Panc1 (cell line): Measurements from ENCODE around the gene FAM83F. TPM values are rescaled to one million over a fixed set of nuclear protein-coding genes. Genes with fewer than 3 reads are reported as not detected.

Experiments used
- ATAC-seq: fragments of 200-7000 bp; cut with Tn5 transposase; 2 replicates; pipeline ENCODE4 v1.9.1; 2020; ENCODE audit warnings: mild to moderate bottlenecking, moderate library complexity
- BruUV-seq: library from RNA; stranded (reverse); fragments of 400-500 nt; replicated peaks from 2 replicates; lab custom pipeline; 2021; lab: Mats Ljungman, UMichigan
- CTCF ChIA-PET: fragments of 300-600 bp; sonication (Branson Sonifier 250); formaldehyde crosslinking; loops from one replicate; lab custom pipeline; 2022; ENCODE audit warnings: antibody characterized with exemption; lab: Charles Lee
- POLR2A ChIA-PET: fragments of 300-600 bp; sonication (Branson Sonifier 250); formaldehyde crosslinking; loops from one replicate; lab custom pipeline; 2022; ENCODE audit warnings: antibody characterized with exemption; lab: Charles Lee
- DNase-seq: peaks from one replicate; pipeline ENCODE4 v3.0.0-alpha.2; 2010; ENCODE audit warnings: low read depth, low spot score
- H3K27ac ChIP-seq: 2 replicates; pipeline ENCODE4 v1.5.1; 2011; ENCODE audit warnings: mild to moderate bottlenecking, low read length, inconsistent platforms
- H3K27me3 ChIP-seq: fragments of 200-500 bp; sonication (Bioruptor generic); 2 replicates; pipeline ENCODE4 v1.6.0; 2014; ENCODE audit warnings: low read length, inconsistent platforms; ENCODE audit not compliant: control insufficient read depth, insufficient read depth
- H3K36me3 ChIP-seq: fragments of 200-500 bp; sonication (Bioruptor generic); 2 replicates; pipeline ENCODE4 v1.5.1; 2014; ENCODE audit warnings: inconsistent platforms, mild to moderate bottlenecking, low read length, moderate library complexity; ENCODE audit not compliant: control insufficient read depth, insufficient read depth
- H3K4me1 ChIP-seq: 2 replicates; pipeline ENCODE4 v1.5.1; 2011; ENCODE audit warnings: inconsistent platforms, mild to moderate bottlenecking, low read length, moderate library complexity; ENCODE audit not compliant: control insufficient read depth, insufficient read depth
- H3K4me3 ChIP-seq, 2 experiments: 2 replicates each; pipeline ENCODE4 v1.5.1; 2011 to 2012; ENCODE audit warnings: low read depth in 2 of 2, low read length in 2 of 2, mild to moderate bottlenecking in 2 of 2, inconsistent platforms in 1 of 2, moderate library complexity in 1 of 2
- H3K9me3 ChIP-seq: fragments of 200-500 bp; sonication (Bioruptor generic); 2 replicates; pipeline ENCODE4 v1.5.1; 2014; ENCODE audit warnings: low read depth, mild to moderate bottlenecking, inconsistent platforms, low read length, moderate library complexity; ENCODE audit not compliant: control insufficient read depth, insufficient read depth
- CTCF ChIP-seq: fragments of 450-650 bp; IDR thresholded peaks from 2 replicates; pipeline ENCODE4 v1.5.1; 2017; ENCODE audit warnings: mild to moderate bottlenecking
- POLR2AphosphoS5 ChIP-seq: IDR thresholded peaks from 2 replicates; pipeline ENCODE4 v1.6.1; 2012; ENCODE audit warnings: mild to moderate bottlenecking, low read depth, low read length, moderate library complexity
- SIN3A ChIP-seq: IDR thresholded peaks from 2 replicates; pipeline ENCODE4 v1.6.1; 2012; ENCODE audit warnings: low read depth, mild to moderate bottlenecking, low read length, moderate library complexity, borderline replicate concordance; ENCODE audit not compliant: insufficient read depth
- TCF7L2 ChIP-seq: IDR thresholded peaks from 2 replicates; pipeline ENCODE4 v1.6.1; 2011; ENCODE audit warnings: mild to moderate bottlenecking, low read depth, low read length, inconsistent platforms
- in situ Hi-C: cut with HindIII; loops from 2 replicates; pipeline ENCODE4 v1.10.0; 2016; ENCODE audit warnings: low sequenced_read_pairs, low pct_unique_long_range_greater_than_20kb
- intact Hi-C: fragments of 100-400 bp; cut with micrococcal nuclease; formaldehyde crosslinking; loops from one replicate; pipeline ENCODE4 v1.10.0; 2022; ENCODE audit not compliant: unreplicated experiment
- total RNA-seq: library from RNA; stranded (reverse); gene quantifications from one replicate; pipeline ENCODE4 v1.2.1, GENCODE V29; 2021; ENCODE audit not compliant: unreplicated experiment
- TF ChIP-seq, protein P1 (sequence below), 2 experiments: IDR thresholded peaks; 2 replicates each; pipeline ENCODE4 v1.6.1; 2011 to 2012; ENCODE audit warnings: low read depth in 2 of 2, control low read depth in 1 of 2, low read length in 1 of 2, mild to moderate bottlenecking in 1 of 2, moderate library complexity in 1 of 2; ENCODE audit not compliant: insufficient read depth in 1 of 2

The FAM83F gene
- total RNA-seq, 1 experiment from 2014 or later = 0.05 TPM

- in situ Hi-C loops = no loop called here
- ChIA-PET CTCF (no interaction called here), POLR2A (no interaction called here)
Measured at GRCh38 chr22:40084246-40084645, 89.5 kb downstream of the FAM83F start.

GRCh38 chr22:40088818-40089217 is 94.1 kb downstream of the FAM83F start:
- H3K4me1 ChIP-seq = no peaks in the 10 kb centered on the region
- no peak for ATAC-seq
- no TSS peak for BruUV-seq
- ChIA-PET CTCF (no interaction called here), POLR2A (no interaction called here)
- H3K27me3 ChIP-seq = no peaks in the 10 kb centered on the region
- no peaks in the 10 kb centered on the region for H3K9me3 ChIP-seq
- H3K4me3 ChIP-seq = no peak overlapping the region
- in situ Hi-C loops = no loop called here
- intact Hi-C loops = no loop called here
- no peak for DNase-seq
- no peak overlapping the region for H3K27ac ChIP-seq
- no peaks in the 10 kb centered on the region for H3K36me3 ChIP-seq
- TF ChIP-seq SIN3A (no peak), CTCF (no peak), POLR2AphosphoS5 (no peak)
- TF ChIP-seq, protein P1, sequence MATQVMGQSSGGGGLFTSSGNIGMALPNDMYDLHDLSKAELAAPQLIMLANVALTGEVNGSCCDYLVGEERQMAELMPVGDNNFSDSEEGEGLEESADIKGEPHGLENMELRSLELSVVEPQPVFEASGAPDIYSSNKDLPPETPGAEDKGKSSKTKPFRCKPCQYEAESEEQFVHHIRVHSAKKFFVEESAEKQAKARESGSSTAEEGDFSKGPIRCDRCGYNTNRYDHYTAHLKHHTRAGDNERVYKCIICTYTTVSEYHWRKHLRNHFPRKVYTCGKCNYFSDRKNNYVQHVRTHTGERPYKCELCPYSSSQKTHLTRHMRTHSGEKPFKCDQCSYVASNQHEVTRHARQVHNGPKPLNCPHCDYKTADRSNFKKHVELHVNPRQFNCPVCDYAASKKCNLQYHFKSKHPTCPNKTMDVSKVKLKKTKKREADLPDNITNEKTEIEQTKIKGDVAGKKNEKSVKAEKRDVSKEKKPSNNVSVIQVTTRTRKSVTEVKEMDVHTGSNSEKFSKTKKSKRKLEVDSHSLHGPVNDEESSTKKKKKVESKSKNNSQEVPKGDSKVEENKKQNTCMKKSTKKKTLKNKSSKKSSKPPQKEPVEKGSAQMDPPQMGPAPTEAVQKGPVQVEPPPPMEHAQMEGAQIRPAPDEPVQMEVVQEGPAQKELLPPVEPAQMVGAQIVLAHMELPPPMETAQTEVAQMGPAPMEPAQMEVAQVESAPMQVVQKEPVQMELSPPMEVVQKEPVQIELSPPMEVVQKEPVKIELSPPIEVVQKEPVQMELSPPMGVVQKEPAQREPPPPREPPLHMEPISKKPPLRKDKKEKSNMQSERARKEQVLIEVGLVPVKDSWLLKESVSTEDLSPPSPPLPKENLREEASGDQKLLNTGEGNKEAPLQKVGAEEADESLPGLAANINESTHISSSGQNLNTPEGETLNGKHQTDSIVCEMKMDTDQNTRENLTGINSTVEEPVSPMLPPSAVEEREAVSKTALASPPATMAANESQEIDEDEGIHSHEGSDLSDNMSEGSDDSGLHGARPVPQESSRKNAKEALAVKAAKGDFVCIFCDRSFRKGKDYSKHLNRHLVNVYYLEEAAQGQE (IDR thresholded peaks at IDR 0.05; ENCODE audit: insufficient read depth in 1 of 2, low read depth in 2 of 2, low read length in 1 of 2) = no peak

More at GRCh38 chr22:40084246-40084645, 89.5 kb downstream of the FAM83F start:
- H3K4me1 ChIP-seq = no peaks in the 10 kb centered on the region
- TF ChIP-seq POLR2AphosphoS5 (no peak), TCF7L2 (no peak), SIN3A (no peak), CTCF (no peak)
- TF ChIP-seq, protein P1 (IDR thresholded peaks at IDR 0.05; ENCODE audit: insufficient read depth in 1 of 2, low read depth in 2 of 2, low read length in 1 of 2) = no peak
- no peak overlapping the region for H3K4me3 ChIP-seq
- H3K27ac ChIP-seq = no peak overlapping the region
- intact Hi-C loops = no loop called here
- BruUV-seq = no TSS peak
- no peak for DNase-seq
- H3K27me3 ChIP-seq = no peaks in the 10 kb centered on the region
- H3K9me3 ChIP-seq = no peaks in the 10 kb centered on the region
- no peak for ATAC-seq
- no peaks in the 10 kb centered on the region for H3K36me3 ChIP-seq

Other genes starting within 250 kb of the FAM83F start
- gene ENTHD1, start 101.2 kb upstream of the FAM83F start, total RNA-seq = not detected
- gene GRAP2, start 93.9 kb upstream of the FAM83F start, total RNA-seq = 0.54 TPM
- gene TMA7B, start 34.6 kb upstream of the FAM83F start, total RNA-seq = not detected
- gene TNRC6B, start 183.0 kb downstream of the FAM83F start, total RNA-seq = 30.7 TPM